GM12878 (cell line): ENCODE data around the gene GNL3L. TPM values are rescaled to one million over a fixed set of nuclear protein-coding genes. Genes with fewer than 3 reads are reported as not detected.

Experiments used
- CHD1 ChIP-seq: IDR thresholded peaks from 2 replicates; pipeline ENCODE4 v1.6.1; 2012; ENCODE audit warnings: low read depth, low read length, improper control_type of control experiment
- CHD2 ChIP-seq: IDR thresholded peaks from 2 replicates; pipeline ENCODE4 v1.6.1; 2011; ENCODE audit warnings: low read depth, low read length, improper control_type of control experiment, borderline replicate concordance
- GABPA ChIP-seq: IDR thresholded peaks from 2 replicates; pipeline ENCODE4 v1.6.1; 2014; ENCODE audit warnings: antibody characterized with exemption, low read depth, mild to moderate bottlenecking, inconsistent platforms
- KLF5 ChIP-seq: fragments of 450-650 bp; IDR thresholded peaks from 2 replicates; pipeline ENCODE4 v1.6.1; 2014; ENCODE audit warnings: mild to moderate bottlenecking; ENCODE audit not compliant: partially characterized antibody
- NFIC ChIP-seq: IDR thresholded peaks from 2 replicates; pipeline ENCODE4 v1.6.1; 2012; ENCODE audit warnings: low read depth, mild to moderate bottlenecking, inconsistent platforms, low read length, moderate library complexity
- NFYB ChIP-seq: IDR thresholded peaks from 2 replicates; pipeline ENCODE4 v1.6.1; 2011; ENCODE audit warnings: low read depth, mild to moderate bottlenecking, low read length, improper control_type of control experiment, moderate library complexity; ENCODE audit not compliant: insufficient read depth
- RAD21 ChIP-seq: IDR thresholded peaks from 2 replicates; pipeline ENCODE4 v1.6.1; 2011; ENCODE audit warnings: mild to moderate bottlenecking, low read depth, low read length, moderate library complexity; ENCODE audit not compliant: insufficient read depth
- RAD51 ChIP-seq: fragments of 450-650 bp; IDR thresholded peaks from 2 replicates; pipeline ENCODE4 v1.6.1; 2016; ENCODE audit warnings: moderate library complexity, mild to moderate bottlenecking, inconsistent platforms
- SRF ChIP-seq, 2 experiments: IDR thresholded peaks; 2 replicates each; pipeline ENCODE4 v1.6.1; 2011; ENCODE audit warnings: low read depth in 2 of 2, low read length in 2 of 2, mild to moderate bottlenecking in 1 of 2, moderate library complexity in 1 of 2
- STAT3 ChIP-seq: IDR thresholded peaks from 2 replicates; pipeline ENCODE4 v1.6.1; 2011; ENCODE audit warnings: low read depth, low read length, improper control_type of control experiment
- ZBTB33 ChIP-seq: fragments of 450-650 bp; IDR thresholded peaks from 2 replicates; pipeline ENCODE4 v1.6.1; 2017; ENCODE audit warnings: mild to moderate bottlenecking
- ZBTB4 ChIP-seq: fragments of 450-650 bp; formaldehyde crosslinking; IDR thresholded peaks from 2 replicates; pipeline ENCODE4 v1.4.0; 2022; ENCODE audit warnings: mild to moderate bottlenecking, moderate library complexity
- ZBTB40 ChIP-seq: fragments of 450-650 bp; IDR thresholded peaks from 2 replicates; pipeline ENCODE4 v1.6.1; 2016; ENCODE audit warnings: mild to moderate bottlenecking, moderate library complexity, borderline replicate concordance
- ZNF207 ChIP-seq: fragments of 450-650 bp; IDR thresholded peaks from 2 replicates; pipeline ENCODE4 v1.6.1; 2014; ENCODE audit warnings: antibody characterized with exemption, mild to moderate bottlenecking, borderline replicate concordance
- ZNF592 ChIP-seq: fragments of 450-650 bp; IDR thresholded peaks from 2 replicates; pipeline ENCODE4 v1.6.1; 2017; ENCODE audit warnings: mild to moderate bottlenecking, moderate library complexity
- ZSCAN29 ChIP-seq: fragments of 450-650 bp; IDR thresholded peaks from 2 replicates; pipeline ENCODE4 v1.6.1; 2017; ENCODE audit warnings: mild to moderate bottlenecking, moderate library complexity
- polyA plus RNA-seq, 11 experiments: library from polyadenylated mRNA; depleted of rRNA in 4 of 11; unstranded in 6 of 11; stranded (reverse) in 5 of 11; fragments of >200 nt; fragmentation: Nextera tagmentation in 4 of 11; fragmentation: Illumina TruSeq in 1 of 11; extraction: Ambion mirVana in 4 of 11; extraction: Trizol in 1 of 11; gene quantifications; 1 replicate in 1 of 11; 2 replicates in 10 of 11; pipeline versions ENCODE4 v1.2.1 to v1.2.3, GENCODE V29; 2011 to 2016; ENCODE audit warnings: inconsistent platforms in 2 of 11, missing spikeins in 2 of 11, low read depth in 1 of 11
- total RNA-seq, 4 experiments: library from RNA; depleted of rRNA in 3 of 4; stranded (reverse); fragments of >200 nt in 3 of 4; fragmentation: Illumina TruSeq in 1 of 4; extraction: Trizol in 1 of 4; gene quantifications; 2 replicates each; pipeline versions ENCODE4 v1.2.1 to v1.2.3, GENCODE V29; 2013 to 2021

Gene GNL3L
- total and polyA plus RNA-seq, 10 of the 15 experiments (the other 5 are each of a cell fraction or from before 2014, with no cell fraction given): 5.8 to 57.9 (median 29.1) TPM

GRCh38 chrX:54530357-54530900 is 410 bp downstream of the GNL3L start (continued):
- no peak for TF ChIP-seq ZBTB4 (CRISPR knock-in tag)
- no peak for TF ChIP-seq ZBTB33
- TF ChIP-seq ZSCAN29: no peak
- TF ChIP-seq RAD21: no peak
- no peak for TF ChIP-seq STAT3
- no peak for TF ChIP-seq CHD2
- no peak for TF ChIP-seq NFYB
- TF ChIP-seq GABPA: no peak
- TF ChIP-seq SRF (IDR thresholded peaks at IDR 0.05; ENCODE audit: low read depth in 2 of 2, low read length in 2 of 2): no peak
- TF ChIP-seq ZBTB40: peak; percentile 82
- TF ChIP-seq ZNF207: no peak
- no peak for TF ChIP-seq KLF5
- TF ChIP-seq RAD51: no peak
- TF ChIP-seq ZNF592: no peak
- no peak for TF ChIP-seq CHD1
- TF ChIP-seq NFIC: no peak
